Right renal pelvis (tissue), 4 donors: Measurements from ENCODE around the gene MARVELD1. TPM values are rescaled to one million over a fixed set of nuclear protein-coding genes. Genes with fewer than 3 reads are reported as not detected.

Experiments used
- polyA plus RNA-seq, 4 donors: library from polyadenylated mRNA; unstranded; fragments of 120-200 nt; gene quantifications; one replicate each; pipeline ENCODE4 v1.2.1, GENCODE V29; 2013; ENCODE audit not compliant: insufficient read length in 4 of 4

The MARVELD1 gene
- polyA plus RNA-seq, 4 donors, result 48.2 to 55.3 (median 51.1) TPM

Other genes with a start within 250 kb of the MARVELD1 start
- 10 to 100 TPM; 80.3 to 88.4 (median 82.9) TPM for gene MMS19, start 215.3 kb upstream of the MARVELD1 start, polyA plus RNA-seq
- gene UBTD1, start 214.8 kb upstream of the MARVELD1 start, polyA plus RNA-seq, result 10 to 100 TPM in 1 of 4 donors, 1 to 10 TPM in 3; 9.2 to 12.6 (median 9.3) TPM
- gene ANKRD2, start 141.0 kb upstream of the MARVELD1 start, polyA plus RNA-seq, result under 1 TPM; 0.37 to 0.93 (median 0.38) TPM
- gene HOGA1, start 129.3 kb upstream of the MARVELD1 start, polyA plus RNA-seq, result 10 to 100 TPM; 37.5 to 55.6 (median 47.2) TPM
- under 1 TPM; 0.27 to 0.90 (median 0.46) TPM for gene C10orf62, start 124.0 kb upstream of the MARVELD1 start, polyA plus RNA-seq
- 10 to 100 TPM; 18.7 to 25.0 (median 23.1) TPM for gene MORN4, start 80.2 kb upstream of the MARVELD1 start, polyA plus RNA-seq
- gene PI4K2A, start 73.1 kb upstream of the MARVELD1 start, polyA plus RNA-seq, result 10 to 100 TPM; 19.8 to 22.1 (median 21.2) TPM
- 1 to 10 TPM; 4.5 to 6.6 (median 4.6) TPM for gene AVPI1, start 26.5 kb upstream of the MARVELD1 start, polyA plus RNA-seq
- gene ZFYVE27, start 23.4 kb downstream of the MARVELD1 start, polyA plus RNA-seq, result 10 to 100 TPM; 24.0 to 25.8 (median 24.9) TPM
- gene SFRP5, start 58.3 kb downstream of the MARVELD1 start, polyA plus RNA-seq, result under 1 TPM in 3 of 4 donors, not detected in 1; 0.11 to 0.45 (median 0.14) TPM
- 1 to 10 TPM in 1 of 4 donors, under 1 TPM in 3; 0.28 to 1.1 (median 0.62) TPM for gene GOLGA7B, start 136.1 kb downstream of the MARVELD1 start, polyA plus RNA-seq